HepG2 (cell line): ENCODE measurements around the gene MRE11. TPM values are rescaled to one million over a fixed set of nuclear protein-coding genes. Genes with fewer than 3 reads are reported as not detected.

Experiments used
- ATAC-seq: fragments of 200-7000 bp; cut with Tn5 transposase; 3 replicates; pipeline ENCODE4 v1.9.1; 2020; ENCODE audit warnings: mild to moderate bottlenecking, moderate library complexity
- BruUV-seq: library from RNA; stranded (reverse); fragments of 400-500 nt; replicated peaks from 2 replicates; lab custom pipeline; 2021; lab: Mats Ljungman, UMichigan
- CTCF ChIA-PET: fragments of 300-600 bp; formaldehyde crosslinking; extraction: SDS; loops from one replicate; lab custom pipeline; 2021; ENCODE audit warnings: low total read pairs, inconsistent platforms, low intra/inter-chr PET ratio; lab: Yijun Ruan, JAX
- POLR2A ChIA-PET: fragments of 350-600 bp; sonication (Branson Sonifier 250); formaldehyde crosslinking; loops from one replicate; lab custom pipeline; 2020; ENCODE audit warnings: antibody characterized with exemption, inconsistent platforms; lab: Yijun Ruan, JAX
- DNase-seq: peaks from one replicate; pipeline ENCODE4 v3.0.0-alpha.2; 2015; ENCODE audit warnings: low spot score
- FAIRE-seq: peaks from 3 replicates; lab custom pipeline; 2011; peaks lifted over from hg19 to GRCh38; lab: Jason Lieb, UNC
- H2AFZ ChIP-seq: one replicate; pipeline ENCODE4 v1.6.1; 2011; ENCODE audit warnings: low read length, inconsistent platforms
- H3K27ac ChIP-seq: fragments of 300-600 bp; 3 replicates; pipeline ENCODE4 v1.8.0; 2011; ENCODE audit warnings: mixed run types, mild to moderate bottlenecking, mixed read lengths, low read length, inconsistent platforms; ENCODE audit not compliant: insufficient read depth; ENCODE audit errors: extremely low read length
- H3K27me3 ChIP-seq, 2 experiments: fragments of 200-600 bp in 1 of 2; 2 replicates in 1 of 2; 3 replicates in 1 of 2; pipeline versions ENCODE4 v1.6.0 to v1.8.0; 2011; ENCODE audit warnings: low read length in 2 of 2, mild to moderate bottlenecking in 2 of 2, moderate library complexity in 2 of 2, inconsistent platforms in 1 of 2; ENCODE audit not compliant: insufficient read depth in 2 of 2, control insufficient read depth in 1 of 2
- H3K36me3 ChIP-seq, 2 experiments: fragments of 200-600 bp in 1 of 2; replicated peaks in 1 of 2; 2 replicates in 1 of 2; 3 replicates in 1 of 2; pipeline versions ENCODE4 v1.5.1 to v1.8.0; 2011; ENCODE audit warnings: low read length in 2 of 2, inconsistent platforms in 1 of 2; ENCODE audit not compliant: insufficient read depth in 2 of 2, control insufficient read depth in 1 of 2
- H3K4me1 ChIP-seq: 2 replicates; pipeline ENCODE4 v1.5.1; 2012; ENCODE audit warnings: low read length, inconsistent platforms; ENCODE audit not compliant: insufficient read depth
- H3K4me2 ChIP-seq: 2 replicates; pipeline ENCODE4 v1.6.0; 2011; ENCODE audit warnings: low read depth, low read length, inconsistent platforms
- H3K4me3 ChIP-seq, 3 experiments: fragments of 200-600 bp in 1 of 3; sonication (generic), shearing (Covaris generic) in 1 of 3; replicated peaks in 1 of 3; 2 replicates each; pipeline ENCODE4 v1.5.1; 2011 to 2016; ENCODE audit warnings: low read length in 3 of 3, inconsistent platforms in 2 of 3, low read depth in 2 of 3, mild to moderate bottlenecking in 2 of 3, control low read depth in 1 of 3, mixed read lengths in 1 of 3; ENCODE audit not compliant: insufficient read depth in 1 of 3
- H3K79me2 ChIP-seq: one replicate; pipeline ENCODE4 v1.6.1; 2011; ENCODE audit warnings: low read length, inconsistent platforms; ENCODE audit not compliant: insufficient read depth
- H3K9ac ChIP-seq: 2 replicates; pipeline ENCODE4 v1.6.0; 2011; ENCODE audit warnings: mild to moderate bottlenecking, low read depth, low read length, inconsistent platforms; ENCODE audit not compliant: insufficient read depth
- H3K9me3 ChIP-seq: 2 replicates; pipeline ENCODE4 v1.5.1; 2012; ENCODE audit warnings: mild to moderate bottlenecking, low read length
- H4K20me1 ChIP-seq: 2 replicates; pipeline ENCODE4 v1.6.0; 2011; ENCODE audit warnings: inconsistent platforms, mild to moderate bottlenecking, low read length, moderate library complexity; ENCODE audit not compliant: insufficient read depth
- IRX3 ChIP-seq: sonication (generic); formaldehyde crosslinking; IDR thresholded peaks from 2 replicates; pipeline ENCODE4 v1.8.1; 2023; ENCODE audit warnings: mild to moderate bottlenecking, low read depth, missing genetic modification reagents, borderline replicate concordance
- KMT2B ChIP-seq: IDR thresholded peaks from 2 replicates; pipeline ENCODE4 v1.6.1; 2016; ENCODE audit warnings: missing genetic modification reagents, missing compliant biosample characterization
- MEIS2 ChIP-seq: sonication (generic); formaldehyde crosslinking; IDR thresholded peaks from 2 replicates; pipeline ENCODE4 v1.9.0; 2021; ENCODE audit warnings: mild to moderate bottlenecking, missing genetic modification reagents
- PCBP2 ChIP-seq: fragments of 200-400 bp; formaldehyde crosslinking; optimal IDR thresholded peaks from 2 replicates; pipeline ENCODE3; 2018; ENCODE audit warnings: low read length, low read depth; ENCODE audit not compliant: poor library complexity, severe bottlenecking
- SYNCRIP ChIP-seq: fragments of 200-400 bp; formaldehyde crosslinking; IDR thresholded peaks from 2 replicates; pipeline ENCODE4 v1.6.1; 2018; ENCODE audit warnings: mild to moderate bottlenecking, low read depth, low read length; ENCODE audit not compliant: insufficient read depth
- ZNF768 ChIP-seq: sonication (generic); formaldehyde crosslinking; IDR thresholded peaks from 2 replicates; pipeline ENCODE4 v1.4.0; 2020; ENCODE audit warnings: missing genetic modification reagents
- ZNF800 ChIP-seq: sonication (generic); formaldehyde crosslinking; IDR thresholded peaks from 2 replicates; pipeline ENCODE4 v1.4.0; 2020; ENCODE audit warnings: missing genetic modification reagents
- WGBS: methylation state at CpG from one replicate; pipeline ENCODE4 v1.1.6; 2017; ENCODE audit warnings: low lambda C conversion rate; 5-methylcytosine and 5-hydroxymethylcytosine counted together
- in situ Hi-C: cut with HindIII; loops from 2 replicates; pipeline ENCODE4 v1.10.0; 2017; ENCODE audit warnings: low pct_unique_long_range_greater_than_20kb; ENCODE audit not compliant: extremely low pct_ligation_motif_present
- intact Hi-C: fragments of 100-400 bp; cut with micrococcal nuclease; formaldehyde crosslinking; loops from one replicate; pipeline ENCODE4 v1.10.0; 2022; ENCODE audit not compliant: unreplicated experiment
- polyA plus RNA-seq, 8 experiments: library from polyadenylated mRNA; depleted of rRNA in 3 of 8; stranded (reverse) in 7 of 8; unstranded in 1 of 8; fragments of >200 nt; fragmentation: Illumina TruSeq in 4 of 8; extraction: Trizol in 4 of 8; gene quantifications; 2 replicates each; pipeline versions ENCODE4 v1.2.1 to v1.2.3, GENCODE V29; 2011 to 2016; ENCODE audit warnings: low read depth in 4 of 8, missing spikeins in 1 of 8, mixed read lengths in 1 of 8; ENCODE audit not compliant: insufficient read depth in 1 of 8
- total RNA-seq, 5 experiments: library from RNA; depleted of rRNA; stranded (reverse); fragments of >200 nt; fragmentation: Illumina TruSeq; extraction: Trizol; gene quantifications; 2 replicates each; pipeline ENCODE4 v1.2.3, GENCODE V29; 2016; ENCODE audit warnings: low read depth in 1 of 5

MRE11 gene
- total and polyA plus RNA-seq, 2 of the 13 experiments (the other 11 are each of a cell fraction or from before 2014, with no cell fraction given) = 7.2 to 37.3 TPM

DNA sequence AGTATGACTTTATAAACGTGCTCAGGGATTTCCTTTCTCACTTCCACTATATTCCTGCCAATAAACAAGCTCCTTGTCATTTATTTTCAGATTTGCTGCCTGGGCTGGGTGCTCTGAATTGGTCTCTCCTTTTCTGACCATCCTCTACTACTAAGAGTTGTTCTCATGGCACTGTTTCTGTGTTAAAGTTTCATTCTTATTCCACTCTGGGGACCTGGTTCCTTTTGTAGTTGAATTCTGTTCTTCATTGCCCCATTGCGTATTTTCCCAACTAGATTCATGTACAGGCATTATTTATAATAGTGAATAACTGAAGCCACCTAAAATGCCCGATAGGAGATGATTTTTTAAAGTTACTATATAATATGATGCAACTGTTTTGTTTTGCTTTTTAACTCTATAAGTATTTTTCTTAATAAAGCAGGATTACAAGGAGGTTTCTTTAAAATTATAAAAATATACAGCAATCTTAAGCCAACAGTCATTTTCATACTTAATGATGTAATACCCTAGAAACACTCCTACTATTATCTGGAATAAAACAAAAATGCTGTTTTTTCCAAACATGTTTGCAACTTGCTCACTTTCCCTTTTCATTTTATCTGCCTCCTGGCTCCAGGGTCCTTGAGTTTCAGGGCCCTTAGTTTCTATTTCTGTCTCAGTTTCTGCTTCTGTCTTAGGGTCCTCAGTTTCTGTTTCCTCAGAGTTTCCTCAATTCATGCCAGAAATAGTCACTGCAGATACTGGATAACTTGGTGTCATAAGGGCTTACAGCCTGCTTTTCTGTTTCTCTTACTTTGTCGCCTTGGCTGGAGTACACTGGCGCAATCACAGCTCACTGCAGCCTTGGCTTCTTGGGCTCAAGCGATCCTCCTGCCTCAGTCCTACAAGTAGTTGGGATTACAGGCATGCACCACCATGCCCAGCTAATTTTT lies 40.3 kb upstream of the MRE11 start (continued):
- TF ChIP-seq IRX3 (CRISPR knock-in tag) = no peak
- no peak for TF ChIP-seq ZNF768 (CRISPR knock-in tag)
- TF ChIP-seq PCBP2 = no peak

DNA sequence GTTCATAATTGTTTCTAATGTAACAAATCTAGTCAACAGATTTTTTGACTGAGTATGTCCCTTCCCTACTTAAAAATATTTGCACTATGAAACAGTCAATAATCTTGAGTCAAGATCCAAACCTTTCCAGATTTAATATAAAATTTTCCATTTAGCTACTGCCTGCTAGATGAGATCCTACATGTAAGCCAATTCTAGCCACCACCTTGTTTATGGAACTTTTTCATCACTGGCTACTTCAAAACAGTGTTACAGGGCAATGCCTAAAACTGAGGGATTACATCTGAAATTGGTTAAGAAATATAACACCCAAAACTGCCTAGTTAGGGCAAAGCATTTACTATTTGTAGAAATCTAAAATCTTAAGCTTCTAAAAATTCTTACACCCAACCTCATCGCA lies 39.6 kb upstream of the MRE11 start:
- H3K9ac ChIP-seq = no peak overlapping the region
- 74% methylated on average over 1 of the region's 1 CpG for WGBS
- no peaks in the 10 kb centered on the region for H4K20me1 ChIP-seq
- H3K4me3 ChIP-seq = no peak overlapping the region
- 0 out of 5 replicates have a peak, but pooled peaks cover 0 to 2% of the 10 kb centered on the region in 2 experiments for H3K27me3 ChIP-seq
- no peak for ATAC-seq
- intact Hi-C loops = no loop called here
- DNase-seq = no peak
- TF ChIP-seq MEIS2 (CRISPR knock-in tag) = no peak
- no peak for TF ChIP-seq ZNF800 (CRISPR knock-in tag)
- TF ChIP-seq KMT2B (CRISPR knock-in tag) = no peak
- TF ChIP-seq SYNCRIP = no peak
- TF ChIP-seq, all 625 proteins: peak for 0
- POLR2A ChIA-PET = no interaction called here
- Histone ChIP-seq H3K27ac (no peak overlapping the region), H2AFZ (no peak overlapping the region), H3K36me3 (no peaks in the 10 kb centered on the region), H3K4me2 (no peak overlapping the region), H3K4me1 (no peaks in the 10 kb centered on the region), H3K79me2 (no peaks in the 10 kb centered on the region), H3K9me3 (no peaks in the 10 kb centered on the region)
- no TSS peak for BruUV-seq
- in situ Hi-C loops = no loop called here
- no peak for FAIRE-seq
- CTCF ChIA-PET = no interaction called here
